SK-N-DZ (cell line): ENCODE measurements around the gene MPC1.

Experiments
- DNase-seq: peaks from one replicate; pipeline ENCODE4 v3.0.0-alpha.2; 2015; ENCODE audit warnings: low spot score

Gene MPC1

GRCh38 chr6:166317261-166318212 lies 65.2 kb downstream of the MPC1 start:
- DNase-seq, result no peak

GRCh38 chr6:166315436-166315835 lies 67.3 kb downstream of the MPC1 start:
- DNase-seq, result no peak
